ENCODE data around the gene PEX14.

DNA sequence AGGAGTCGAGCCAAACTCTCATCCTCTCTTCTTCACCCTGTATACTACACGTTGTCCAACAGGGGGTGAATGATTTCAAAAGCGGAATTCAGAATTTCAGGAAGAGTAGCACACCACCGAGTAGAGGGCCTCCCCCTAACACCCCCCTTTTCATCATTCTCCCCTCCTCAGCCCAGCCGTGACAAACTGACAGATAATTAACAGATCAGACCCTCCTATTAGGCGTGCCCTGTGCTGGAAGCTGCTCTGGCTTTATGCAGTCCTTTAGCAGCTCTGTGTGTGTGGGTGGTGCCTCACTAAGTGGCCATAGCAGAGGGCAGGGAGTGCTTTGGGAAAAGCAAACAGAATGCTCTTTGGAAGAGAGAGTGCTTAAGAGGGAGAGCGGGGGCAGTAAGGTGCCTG lies 44.3 kb downstream of the PEX14 start:
- TF ChIP-seq, protein P1, sequence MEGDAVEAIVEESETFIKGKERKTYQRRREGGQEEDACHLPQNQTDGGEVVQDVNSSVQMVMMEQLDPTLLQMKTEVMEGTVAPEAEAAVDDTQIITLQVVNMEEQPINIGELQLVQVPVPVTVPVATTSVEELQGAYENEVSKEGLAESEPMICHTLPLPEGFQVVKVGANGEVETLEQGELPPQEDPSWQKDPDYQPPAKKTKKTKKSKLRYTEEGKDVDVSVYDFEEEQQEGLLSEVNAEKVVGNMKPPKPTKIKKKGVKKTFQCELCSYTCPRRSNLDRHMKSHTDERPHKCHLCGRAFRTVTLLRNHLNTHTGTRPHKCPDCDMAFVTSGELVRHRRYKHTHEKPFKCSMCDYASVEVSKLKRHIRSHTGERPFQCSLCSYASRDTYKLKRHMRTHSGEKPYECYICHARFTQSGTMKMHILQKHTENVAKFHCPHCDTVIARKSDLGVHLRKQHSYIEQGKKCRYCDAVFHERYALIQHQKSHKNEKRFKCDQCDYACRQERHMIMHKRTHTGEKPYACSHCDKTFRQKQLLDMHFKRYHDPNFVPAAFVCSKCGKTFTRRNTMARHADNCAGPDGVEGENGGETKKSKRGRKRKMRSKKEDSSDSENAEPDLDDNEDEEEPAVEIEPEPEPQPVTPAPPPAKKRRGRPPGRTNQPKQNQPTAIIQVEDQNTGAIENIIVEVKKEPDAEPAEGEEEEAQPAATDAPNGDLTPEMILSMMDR (optimal IDR thresholded peaks at IDR 0.05 in 1 of 3, IDR thresholded peaks at IDR 0.05 in 1 of 3, conservative IDR thresholded peaks at IDR 0.05 in 1 of 3; ENCODE audit: extremely low read depth in 1 of 3, insufficient read depth in 2 of 3, low read length in 3 of 3) = no peak
- TF ChIP-seq EZH2 (IDR thresholded peaks at IDR 0.05; ENCODE audit: low read length) = no peak

All from keratinocyte (primary cell).